Putamen (tissue), 1 donor: ENCODE results near the gene LDLRAD1.
"Not testable (repeated sequence)": the region's sequence is repeated elsewhere in the genome, so short reads cannot be mapped to it uniquely, and the experiment has no call there.

Experiments used
- DNase-seq: peaks from one replicate; pipeline ENCODE4 v3.0.0-alpha.2; 2016; ENCODE audit warnings: low spot score

The LDLRAD1 gene

DNA sequence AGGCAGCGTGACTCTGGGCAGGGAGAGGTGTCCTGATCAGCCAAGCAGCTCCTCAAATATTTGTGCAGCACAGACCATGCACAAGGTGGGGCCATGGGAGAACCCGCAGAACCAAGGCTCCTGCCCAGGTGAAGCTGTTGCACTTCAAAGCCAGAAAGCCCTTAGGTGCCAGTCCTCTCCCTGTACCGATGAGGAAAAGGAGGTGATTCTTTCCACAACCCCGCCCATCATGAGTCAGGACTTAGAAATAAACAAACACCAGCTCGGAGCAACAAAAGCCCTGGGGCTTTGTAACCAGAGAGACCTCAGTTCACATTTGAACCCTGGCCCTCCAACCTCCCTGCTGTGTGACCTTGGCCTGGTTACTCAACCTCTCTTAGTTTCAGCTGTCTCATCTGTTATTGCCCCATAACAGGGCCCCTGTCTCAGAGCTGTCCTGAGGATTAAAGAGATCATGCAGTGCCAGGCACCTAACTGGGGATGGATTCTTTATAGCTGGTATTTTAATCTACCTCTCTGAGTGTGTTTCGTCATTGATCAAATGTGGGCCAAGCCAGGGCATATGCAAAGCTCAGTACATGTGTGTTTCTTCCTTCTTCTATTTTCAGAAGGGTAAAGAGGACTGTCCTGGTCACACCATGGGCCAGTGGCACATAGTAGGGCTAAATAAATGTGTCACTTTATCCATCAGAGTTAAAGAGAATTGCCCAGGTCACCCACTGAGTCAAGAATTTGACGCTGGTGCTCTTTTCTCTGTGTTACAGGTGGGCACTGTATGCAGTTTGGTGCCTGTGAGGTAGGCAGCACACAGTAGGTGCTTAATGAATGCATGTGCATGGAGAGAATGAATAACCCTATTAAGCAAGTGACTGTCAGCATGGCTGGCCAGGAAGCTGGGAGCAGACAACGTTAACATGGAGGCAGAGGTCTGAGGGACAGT is 1.4 kb downstream of the LDLRAD1 start:
- DNase-seq: no peak

DNA sequence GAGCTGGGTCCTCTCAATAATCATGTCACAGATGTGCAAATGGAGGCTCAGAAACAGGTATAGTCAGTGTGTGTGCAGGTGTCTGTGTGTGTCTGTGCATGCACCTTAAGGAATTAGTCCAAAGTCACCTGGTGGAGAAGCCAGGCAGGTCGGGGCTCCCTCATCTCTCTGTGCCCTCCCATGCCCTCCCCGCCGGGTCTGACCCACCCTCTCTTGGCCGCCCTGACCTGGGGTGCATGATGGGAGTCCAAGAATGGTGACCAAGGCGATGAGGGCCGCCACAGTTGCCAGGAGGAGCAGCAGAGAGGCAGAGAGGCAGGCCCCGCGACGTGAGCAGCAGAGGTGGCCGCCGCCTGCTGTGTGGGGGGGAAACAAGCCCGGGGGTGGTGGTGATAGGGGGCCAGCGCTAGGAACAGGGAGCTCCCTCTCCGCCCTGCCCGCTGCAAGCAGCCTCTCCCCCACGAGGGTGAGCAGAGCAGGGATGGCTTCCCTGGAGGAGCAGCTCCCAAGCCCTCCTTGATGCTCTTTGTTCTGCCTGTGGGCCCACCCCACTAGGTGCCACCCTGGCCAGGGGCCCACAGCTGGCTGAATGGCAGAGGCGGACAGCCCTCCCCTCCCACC is 3.9 kb downstream of the LDLRAD1 start:
- DNase-seq: no peak

DNA sequence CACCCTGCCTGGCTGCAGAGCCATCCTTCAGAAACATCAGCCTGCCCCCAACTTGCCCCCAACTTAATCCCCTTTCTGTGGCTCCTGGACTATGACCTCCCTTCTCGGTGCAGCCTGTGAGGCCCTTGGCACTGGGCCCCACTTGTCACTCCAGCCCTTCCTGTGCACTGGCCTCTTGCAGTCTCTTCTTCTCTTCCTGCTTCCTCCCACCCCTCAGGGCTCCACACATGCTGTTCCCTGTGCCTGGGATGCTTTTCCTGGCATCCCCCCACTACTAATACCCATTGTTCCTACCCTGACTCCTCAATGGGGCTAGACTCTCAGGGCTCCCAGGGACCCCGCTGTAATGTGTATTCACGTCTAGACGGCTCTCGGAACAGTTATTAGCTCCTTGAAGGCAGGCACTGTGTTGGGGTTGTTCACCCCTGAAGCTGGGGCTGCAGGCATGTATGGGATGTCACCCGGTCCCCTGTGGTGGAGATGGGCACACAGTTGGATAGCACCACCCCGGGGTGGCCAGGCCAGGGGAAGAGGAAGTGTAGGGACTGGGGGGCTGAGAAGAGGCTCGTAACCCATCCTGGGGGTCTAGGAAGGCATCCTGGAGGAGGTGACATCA is 4.5 kb downstream of the LDLRAD1 start:
- no peak for DNase-seq

DNA sequence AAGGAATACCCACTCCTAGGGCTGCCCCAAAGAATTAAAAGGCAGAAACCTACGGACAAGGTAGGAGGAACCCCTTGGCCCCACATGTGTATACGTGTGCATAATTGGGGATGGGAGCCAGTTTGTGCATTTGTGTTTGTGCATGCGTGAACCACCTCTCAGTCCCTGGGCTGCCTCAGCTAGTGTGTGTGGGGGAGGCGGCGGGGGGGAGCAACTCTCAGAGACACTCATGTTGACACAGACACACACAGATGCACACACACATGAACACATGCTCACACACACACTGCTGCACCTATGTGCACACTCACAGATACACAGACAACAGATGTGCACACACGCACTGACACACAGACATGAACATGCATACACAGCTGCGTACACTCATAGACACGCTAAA is 5.1 kb downstream of the LDLRAD1 start:
- DNase-seq: no peak

DNA sequence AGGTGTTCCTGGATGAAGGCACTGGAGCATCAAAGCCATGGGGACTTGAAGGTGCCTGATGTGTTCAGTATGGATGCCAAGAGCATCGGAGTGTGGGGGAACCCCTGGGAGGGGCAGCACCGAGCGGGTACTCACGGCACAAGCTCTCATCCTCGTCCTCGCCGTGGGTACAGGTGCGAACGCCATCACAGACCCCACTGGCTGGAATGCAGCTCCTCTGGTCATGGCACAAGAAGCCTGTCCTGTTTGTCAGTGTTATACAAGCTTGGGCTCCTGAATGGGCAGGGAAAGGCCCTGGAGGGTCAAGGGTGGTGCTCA is 6.0 kb downstream of the LDLRAD1 start:
- DNase-seq: no peak

DNA sequence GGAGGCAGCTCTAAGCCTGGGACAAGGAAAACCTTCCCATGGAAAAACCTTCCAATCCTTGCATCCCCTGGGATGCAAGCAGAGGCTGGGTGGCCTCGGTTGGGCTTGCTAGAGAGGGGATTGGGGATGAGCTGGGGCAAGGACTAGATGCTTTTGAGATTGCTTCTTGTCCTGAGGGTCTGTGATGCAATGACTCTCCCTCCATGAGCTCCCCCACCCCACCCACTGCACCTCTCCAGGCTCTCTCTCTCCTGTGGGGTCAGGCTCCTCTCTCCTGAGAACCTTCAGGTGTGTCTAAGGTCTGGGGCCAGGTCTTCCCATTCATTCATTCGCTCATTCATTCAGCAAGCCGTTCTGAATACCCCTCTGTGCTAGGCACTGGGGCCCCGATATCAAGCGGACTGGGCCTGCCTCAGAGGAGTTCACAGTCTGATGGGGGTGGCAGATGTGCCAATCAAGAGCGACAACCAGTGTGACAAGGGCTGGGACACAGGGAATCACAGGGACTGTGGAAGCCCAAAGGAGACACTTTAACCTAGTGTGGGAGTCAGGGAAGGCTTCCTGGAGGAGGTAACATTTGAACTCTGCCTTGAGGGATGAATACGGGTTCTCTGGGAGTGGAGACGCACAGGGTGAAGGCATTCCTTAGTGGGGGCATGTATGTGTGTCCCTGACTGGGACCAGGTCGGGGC is 6.5 kb downstream of the LDLRAD1 start:
- DNase-seq: no peak

DNA sequence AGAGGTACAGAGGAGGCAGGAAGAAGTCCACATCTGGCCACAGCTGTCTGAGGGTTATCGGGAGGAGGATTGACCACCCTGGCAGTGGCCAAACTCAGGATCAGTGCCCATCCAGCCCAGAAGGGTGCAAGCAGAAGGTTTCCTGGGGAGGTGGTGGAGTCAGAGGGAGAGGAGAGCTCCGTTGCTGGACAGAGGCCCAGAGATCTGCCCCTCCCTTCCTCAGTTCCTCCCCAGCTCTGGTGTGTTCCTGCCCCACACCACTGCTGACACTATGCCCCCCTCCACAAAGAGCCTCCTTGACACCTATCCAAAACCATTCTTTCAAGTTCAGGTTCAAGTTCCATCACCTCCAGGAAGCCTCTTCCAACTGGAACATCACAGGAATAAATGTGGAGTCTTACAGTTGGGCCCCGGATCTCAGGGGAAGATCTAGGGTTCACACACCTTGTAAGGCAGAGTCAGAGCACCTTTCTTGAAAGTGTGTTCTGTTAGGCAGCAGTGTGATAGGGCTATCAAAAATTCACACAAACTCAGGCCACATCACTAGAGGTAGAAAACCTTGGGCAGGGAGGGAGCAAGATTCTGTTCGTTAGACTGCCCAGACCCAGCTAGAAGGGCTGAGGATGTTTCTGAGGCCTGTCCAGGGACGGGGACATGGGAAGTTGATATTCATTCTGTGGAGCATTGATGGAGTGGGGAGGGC is 7.4 kb downstream of the LDLRAD1 start:
- DNase-seq: no peak

DNA sequence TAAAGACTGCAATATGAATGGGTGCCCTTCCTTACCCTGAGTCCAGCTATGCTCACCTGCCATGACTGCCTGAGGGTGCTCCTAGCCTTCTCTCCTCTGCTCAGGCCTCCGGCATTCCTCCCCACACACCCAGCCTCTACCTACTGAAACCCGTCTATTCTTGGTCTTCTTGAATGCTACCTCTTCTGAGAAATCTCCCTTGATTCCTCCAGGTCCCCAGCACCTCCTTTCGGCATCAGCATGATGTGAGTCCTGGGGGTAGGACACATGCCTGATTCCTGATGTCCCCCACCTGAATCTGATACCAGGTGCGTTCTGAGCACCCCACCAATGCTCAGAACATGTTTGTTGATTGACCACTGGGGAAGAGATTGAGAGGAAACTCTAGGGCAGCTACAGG is 8.6 kb downstream of the LDLRAD1 start:
- DNase-seq: no peak

DNA sequence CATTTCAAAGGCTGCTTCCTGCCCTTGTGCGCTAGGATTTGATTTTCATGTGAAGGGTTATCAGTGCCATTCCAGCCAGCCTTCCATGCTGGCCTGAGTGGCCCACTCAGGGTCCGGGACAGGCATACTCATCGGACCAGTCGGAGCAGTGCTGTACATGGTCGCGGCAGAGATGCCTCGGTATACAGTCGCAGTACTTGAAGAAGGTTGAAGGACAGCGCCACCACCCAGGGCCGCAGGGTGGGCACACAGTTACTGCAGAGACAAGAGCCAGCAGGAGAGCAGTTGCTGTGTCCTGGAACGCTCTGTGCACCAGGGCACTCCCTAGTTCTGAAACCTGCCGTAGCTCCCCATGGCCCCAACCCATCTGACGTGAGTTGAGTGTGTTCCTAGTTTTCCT is 9.1 kb downstream of the LDLRAD1 start:
- DNase-seq: no peak

DNA sequence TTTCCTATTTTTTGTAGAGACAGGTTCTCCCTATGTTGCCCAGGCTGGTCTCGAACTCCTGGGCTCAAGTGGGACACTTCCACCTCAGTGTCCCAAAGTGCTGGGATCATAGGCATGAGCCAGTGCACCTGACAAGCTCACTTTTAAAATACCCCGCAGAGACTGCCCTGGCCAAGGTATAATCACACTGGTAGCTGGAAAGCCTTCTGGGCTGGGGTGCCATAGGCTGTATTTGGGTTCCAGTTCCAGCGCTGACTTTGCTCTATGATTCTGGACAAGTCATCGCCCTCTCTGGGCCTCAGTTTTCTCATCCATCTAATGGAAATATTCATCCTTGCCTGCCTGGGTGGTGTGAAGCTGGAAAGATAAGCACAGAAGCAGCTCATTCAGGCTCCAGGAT is 10.4 kb downstream of the LDLRAD1 start:
- no peak for DNase-seq

DNA sequence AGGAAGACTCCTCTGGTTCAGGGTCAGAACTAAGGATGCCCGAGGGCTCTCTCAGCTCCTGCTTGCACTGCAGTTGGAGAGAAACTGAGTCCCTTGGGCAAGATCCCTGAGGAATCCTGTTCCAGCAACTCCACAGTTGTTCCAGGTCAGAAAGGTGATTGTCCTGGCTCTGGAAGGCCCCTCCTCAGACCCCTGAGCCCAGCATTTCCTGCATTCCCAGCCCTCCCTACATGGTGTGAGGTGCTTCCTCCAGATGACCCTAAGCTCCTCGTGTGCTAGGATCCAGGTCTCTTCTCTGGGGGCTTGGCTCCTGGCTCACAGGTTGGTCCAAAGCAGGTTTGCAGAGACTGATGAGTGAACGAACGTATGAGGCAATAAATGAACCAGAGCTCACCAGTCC is 11.5 kb downstream of the LDLRAD1 start:
- no peak for DNase-seq

DNA sequence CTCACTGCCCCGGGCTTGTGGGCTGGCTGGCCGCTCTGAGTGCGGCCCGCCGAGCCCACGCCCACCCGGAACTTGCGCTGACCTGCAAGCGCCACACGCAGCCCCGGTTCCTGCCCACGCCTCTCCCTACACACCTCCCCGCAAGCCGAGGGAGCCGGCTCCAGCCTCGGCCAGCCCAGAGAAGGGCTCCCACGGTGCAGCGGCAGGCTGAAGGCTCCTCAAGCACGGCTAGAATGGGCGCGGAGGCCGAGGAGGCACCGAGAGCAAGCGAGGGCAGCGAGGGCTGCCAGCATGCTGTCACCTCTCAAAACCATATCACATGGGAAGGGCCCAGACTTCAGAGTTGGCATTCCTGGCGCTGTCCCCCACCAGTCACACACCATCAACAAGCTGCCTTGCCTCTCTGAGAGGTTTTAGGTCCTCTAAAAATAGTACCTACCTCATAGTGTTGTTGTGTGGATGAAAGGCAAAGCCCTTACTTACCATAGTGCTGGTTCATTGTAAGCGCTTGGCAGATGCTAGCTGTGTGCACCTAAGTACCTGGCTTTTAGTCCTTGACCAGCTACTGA is 13.4 kb downstream of the LDLRAD1 start:
- no peak for DNase-seq

DNA sequence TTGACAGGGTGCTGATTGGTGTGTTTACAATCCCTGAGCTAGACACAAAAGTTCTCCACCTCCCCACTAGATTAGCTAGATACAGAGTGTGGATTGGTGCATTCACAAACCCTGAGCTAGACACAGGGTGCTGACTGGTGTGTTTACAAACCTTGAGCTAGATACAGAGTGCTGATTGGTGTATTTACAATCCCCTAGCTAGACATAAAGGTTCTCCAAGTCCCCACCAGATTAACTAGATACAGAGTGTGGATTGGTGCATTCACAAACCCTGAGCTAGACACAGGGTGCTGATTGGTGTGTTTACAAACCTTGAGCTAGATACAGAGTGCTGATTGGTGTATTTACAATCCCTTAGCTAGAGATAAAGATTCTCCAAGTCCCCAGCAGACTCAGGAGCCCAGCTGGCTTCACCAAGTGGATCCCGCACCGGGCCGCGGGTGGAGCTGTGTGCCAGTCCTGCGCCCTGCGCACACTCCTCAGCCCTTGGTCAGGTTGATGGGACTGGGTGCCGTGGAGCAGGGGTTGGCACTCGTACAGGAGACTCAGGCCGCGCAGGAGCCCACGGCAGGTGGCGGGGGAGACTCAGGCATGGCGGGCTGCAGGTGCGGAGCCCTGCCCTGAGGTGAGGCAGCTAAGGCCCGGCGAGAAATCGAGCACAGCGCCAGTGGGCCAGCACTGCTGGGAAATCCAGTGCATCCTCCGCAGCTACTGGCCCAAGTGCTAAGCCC is 14.1 kb downstream of the LDLRAD1 start:
- DNase-seq: not testable (repeated sequence)

DNA sequence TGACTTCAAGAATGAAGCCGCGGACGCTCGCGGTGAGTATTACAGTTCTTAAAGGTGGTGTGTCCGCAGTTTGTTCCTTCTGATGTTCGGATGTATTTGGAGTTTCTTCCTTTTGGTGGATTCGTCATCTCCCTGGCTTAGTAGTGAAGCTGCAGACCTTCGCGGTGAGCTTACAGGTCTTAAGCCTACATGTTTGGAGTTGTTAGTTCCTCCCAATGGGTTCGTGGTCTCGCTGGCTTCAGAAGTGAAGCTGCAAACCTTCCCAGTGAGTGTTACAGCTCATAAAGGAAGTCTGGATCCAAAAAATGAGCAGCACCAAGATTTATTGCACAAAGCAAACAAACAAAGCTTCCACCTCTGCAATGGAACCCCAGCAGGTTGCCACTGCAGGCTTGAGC is 14.7 kb downstream of the LDLRAD1 start:
- DNase-seq: no peak

DNA sequence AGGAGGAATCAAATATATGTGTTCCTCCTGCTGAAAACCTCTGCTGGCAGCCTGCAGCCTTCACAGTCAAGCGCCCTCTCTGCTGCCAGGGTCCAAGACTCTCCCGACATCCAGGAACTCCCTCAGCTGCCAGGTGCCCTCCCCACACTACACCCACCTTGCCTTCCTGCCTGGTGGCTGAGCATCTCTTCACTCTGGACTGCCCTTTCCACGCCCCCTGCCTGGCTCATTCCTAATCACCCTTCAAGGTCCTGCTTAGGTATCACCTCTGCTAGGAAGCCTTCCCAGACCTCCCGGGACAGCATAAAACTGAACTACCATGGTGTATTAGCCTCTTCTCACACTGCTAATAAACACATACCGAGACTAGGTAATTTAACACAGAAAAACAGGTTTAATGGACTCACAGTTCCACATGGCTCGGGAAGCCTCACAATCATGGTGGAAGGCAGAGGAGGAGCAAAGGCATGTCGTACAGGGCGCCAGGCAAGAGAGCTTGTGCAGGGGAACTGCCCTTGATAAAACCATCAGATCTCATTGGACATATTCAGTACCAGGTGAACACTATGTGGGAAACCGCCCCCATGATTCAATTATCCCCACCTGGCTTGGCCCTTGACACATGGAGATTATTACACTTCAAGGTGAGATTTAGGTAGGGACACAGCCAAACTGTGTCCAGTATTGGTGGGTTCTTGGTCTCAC is 15.3 kb downstream of the LDLRAD1 start:
- no peak for DNase-seq

DNA sequence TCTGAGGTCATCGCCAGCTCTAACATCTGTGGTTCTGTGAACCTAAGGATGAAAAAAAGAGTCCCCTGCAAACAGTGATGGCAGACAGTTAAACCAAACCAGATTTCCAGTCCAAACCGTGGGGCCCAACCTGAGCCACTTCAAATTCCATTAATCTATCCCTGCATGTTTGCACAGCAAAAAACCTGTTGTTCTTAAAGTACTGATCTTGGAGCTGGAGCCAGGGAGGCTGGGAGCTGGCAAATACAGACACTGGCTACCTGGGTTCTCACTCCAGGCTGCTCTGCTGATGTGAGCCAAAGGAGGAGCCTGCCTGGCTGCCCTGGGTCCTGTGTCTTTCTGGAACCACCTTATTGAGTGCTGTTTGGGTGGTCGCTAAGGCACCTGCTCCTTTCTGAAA is 16.4 kb downstream of the LDLRAD1 start:
- no peak for DNase-seq

DNA sequence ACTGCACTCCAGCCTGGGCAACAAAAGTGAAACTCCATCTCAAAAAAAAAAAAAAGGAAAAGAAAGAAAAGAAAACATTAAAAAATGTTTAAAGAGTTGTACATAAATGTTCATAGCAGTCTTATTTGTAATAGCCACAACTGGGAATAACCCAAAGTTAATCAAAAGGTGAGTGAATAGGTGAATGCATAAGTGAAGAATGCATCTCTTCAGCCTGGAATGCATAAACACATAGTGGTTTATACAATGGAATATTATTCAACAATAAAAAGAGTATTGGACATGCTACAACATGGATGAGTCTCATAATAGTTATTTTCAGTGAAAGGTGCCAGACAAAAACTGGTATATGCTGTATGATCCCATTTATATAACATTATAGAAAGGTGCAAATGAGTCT is 18.1 kb downstream of the LDLRAD1 start:
- no peak for DNase-seq

DNA sequence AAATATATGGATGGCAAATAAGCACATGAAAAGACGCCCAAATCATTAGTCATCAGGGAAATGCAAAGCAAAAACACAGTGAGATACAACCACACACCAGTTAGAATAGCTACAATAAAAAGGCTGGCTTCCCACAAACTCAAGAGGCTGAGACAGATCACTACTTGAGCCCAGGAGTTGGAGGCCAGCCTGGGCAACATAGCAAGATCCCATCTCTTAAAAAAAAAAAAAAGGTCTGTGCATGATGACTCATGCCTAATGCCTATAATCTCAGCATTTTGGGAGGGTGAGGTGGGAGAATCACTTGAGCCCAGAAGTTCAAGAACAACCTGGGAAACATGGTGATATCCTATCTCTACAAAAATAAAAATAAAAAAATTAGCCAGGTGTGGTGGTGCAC is 19.8 kb downstream of the LDLRAD1 start:
- DNase-seq: no peak

DNA sequence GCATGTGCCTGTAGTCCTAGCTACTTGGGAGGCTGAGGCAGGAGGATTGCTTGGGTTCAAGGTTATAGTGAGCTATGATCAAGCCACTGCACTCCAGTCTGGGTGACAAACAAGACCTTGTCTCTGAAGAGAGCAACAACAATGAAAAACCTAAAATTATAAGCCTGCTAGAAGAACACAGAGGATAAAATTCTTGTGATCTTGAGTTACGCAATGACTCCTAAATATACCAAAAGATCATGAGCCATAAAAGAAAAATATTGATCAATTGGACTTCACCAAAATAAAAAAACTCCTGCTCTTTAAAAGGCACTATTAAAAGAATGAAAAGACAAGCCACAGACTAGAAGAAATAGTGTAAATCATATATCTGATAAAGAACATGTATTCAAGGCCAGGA is 22.3 kb downstream of the LDLRAD1 start:
- no peak for DNase-seq

DNA sequence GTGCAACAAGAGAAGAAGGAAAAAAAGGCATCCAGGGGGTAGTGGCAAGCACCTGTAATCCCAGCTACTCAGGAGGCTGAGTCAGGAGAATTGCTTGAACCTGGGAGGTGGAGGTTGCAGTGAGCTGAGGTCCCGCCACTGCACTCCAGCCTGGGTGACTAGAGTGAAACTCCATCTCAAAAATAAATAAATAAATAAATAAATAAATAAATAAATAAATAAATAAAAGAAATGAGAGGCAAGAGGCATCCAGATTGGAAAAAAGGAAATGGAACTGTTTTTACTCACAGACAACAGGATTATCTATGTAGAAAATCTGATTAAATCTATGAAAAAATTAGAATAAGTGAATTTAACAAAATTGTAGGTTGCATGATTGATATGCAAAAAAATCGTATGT is 23.5 kb downstream of the LDLRAD1 start:
- not testable (repeated sequence) for DNase-seq
